NK-92 (cell line): ENCODE measurements around the gene CDKN2D.

Experiments
- DNase-seq: peaks from one replicate; lab custom pipeline; 2025; ENCODE audit not compliant: unreplicated experiment; lab: John Stamatoyannopoulos, UW

Gene CDKN2D

GRCh38 chr19:10568826-10569651 is at the start of gene CDKN2D:
CDKN2D (minus strand) TSS chr19:10568979; CDS start chr19:10568653, 326 bp downstream.
- DNase-seq: peak; percentile 89

- DNase-seq: no peak
These were observed 48.8 kb upstream of the CDKN2D start for GRCh38 chr19:10617409-10618121.

GRCh38 chr19:10615429-10616023 is 46.7 kb upstream of the CDKN2D start:
- DNase-seq: no peak

- DNase-seq: no peak
These were observed 43.8 kb upstream of the CDKN2D start for GRCh38 chr19:10612499-10613119.

- no peak for DNase-seq
These were observed 43.1 kb upstream of the CDKN2D start for GRCh38 chr19:10611907-10612306.

GRCh38 chr19:10604460-10604980 is 35.7 kb upstream of the CDKN2D start:
- no peak for DNase-seq

- DNase-seq: no peak
These were observed 35.2 kb upstream of the CDKN2D start for GRCh38 chr19:10603873-10604459.

GRCh38 chr19:10603084-10603872 is 34.5 kb upstream of the CDKN2D start:
- DNase-seq: peak; percentile 46

- DNase-seq: peak; percentile 17
These were observed 33.7 kb upstream of the CDKN2D start for GRCh38 chr19:10602330-10603083.

- DNase-seq: no peak
These were observed 33.2 kb upstream of the CDKN2D start for GRCh38 chr19:10601999-10602329.

GRCh38 chr19:10600149-10600548 is 31.4 kb upstream of the CDKN2D start:
- DNase-seq: no peak

- DNase-seq: no peak
These were observed 25.2 kb upstream of the CDKN2D start for GRCh38 chr19:10593820-10594637.

GRCh38 chr19:10593148-10593547 is 24.4 kb upstream of the CDKN2D start:
- DNase-seq: no peak

GRCh38 chr19:10587839-10588150 is 19.0 kb upstream of the CDKN2D start:
- no peak for DNase-seq

GRCh38 chr19:10587022-10587838 is 18.5 kb upstream of the CDKN2D start, which contains the start of gene AP1M2:
AP1M2 (minus strand) TSS chr19:10587312; CDS start chr19:10587231, 81 bp downstream.
- DNase-seq: no peak

GRCh38 chr19:10586396-10586795 is 17.6 kb upstream of the CDKN2D start:
- no peak for DNase-seq

GRCh38 chr19:10583036-10583776 is 14.4 kb upstream of the CDKN2D start:
- DNase-seq: no peak
